ENCODE data around the gene SCOC. TPM values are rescaled to one million over a fixed set of nuclear protein-coding genes. Genes with fewer than 3 reads are reported as not detected.

Gene SCOC
- total and polyA plus RNA-seq, 9 of the 15 experiments (the other 6 are each of a cell fraction or from before 2014, with no cell fraction given): 16.8 to 110 (median 46.7) TPM

- TF ChIP-seq BRD4 (IDR thresholded peaks at IDR 0.05) (no peak), KAT7 (CRISPR knock-in tag; IDR thresholded peaks at IDR 0.05; ENCODE audit: borderline replicate concordance) (no peak), MYC (IDR thresholded peaks at IDR 0.05; ENCODE audit: low read depth, low read length) (no peak; the same call in 1 of the 2 replicates), MYC (CRISPR knock-in tag; IDR thresholded peaks at IDR 0.05; ENCODE audit: borderline replicate concordance, low read depth) (no peak), ADNP (tag; IDR thresholded peaks at IDR 0.05) (no peak), PHF21A (IDR thresholded peaks at IDR 0.05; ENCODE audit: borderline replicate concordance, low read depth) (no peak), KLF13 (tag; IDR thresholded peaks at IDR 0.05; ENCODE audit: borderline replicate concordance, low read depth) (no peak), CBX3 (IDR thresholded peaks at IDR 0.05; ENCODE audit: borderline replicate concordance in 1 of 2, low read length in 2 of 2) (no peak; a peak in 1 of 3 replicates), E2F5 (CRISPR knock-in tag; IDR thresholded peaks at IDR 0.05) (no peak), ARHGAP35 (IDR thresholded peaks at IDR 0.05; ENCODE audit: partially characterized antibody) (no peak), CHAMP1 (IDR thresholded peaks at IDR 0.05) (no peak), ELF2 (CRISPR knock-in tag; IDR thresholded peaks at IDR 0.05) (no peak), ZNF512 (tag; IDR thresholded peaks at IDR 0.05) (no peak), ZNF449 (CRISPR knock-in tag; IDR thresholded peaks at IDR 0.05) (no peak; the same call in 1 of the 2 replicates), HBP1 (CRISPR knock-in tag; IDR thresholded peaks at IDR 0.05) (no peak), BDP1 (IDR thresholded peaks at IDR 0.05; ENCODE audit: insufficient read depth, insufficient read length) (no peak), RBM15 (IDR thresholded peaks at IDR 0.05; ENCODE audit: insufficient read depth, low read length) (no peak), POLR2AphosphoS2 (IDR thresholded peaks at IDR 0.05; ENCODE audit: low read length) (no peak), ARID1B (IDR thresholded peaks at IDR 0.05) (no peak)
Measured at GRCh38 chr4:140427106-140427918, 53.9 kb downstream of the SCOC start, which contains the start of gene CLGN (continued).
